GM18867 (cell line): Measurements from ENCODE around the gene SHMT2.

Experiments used
- ATAC-seq: cut with Tn5 transposase; IDR thresholded peaks from one replicate; pipeline ENCODE4 v1.9.1; 2021; ENCODE audit warnings: mild to moderate bottlenecking, moderate library complexity; ENCODE audit not compliant: unreplicated experiment

SHMT2 gene

DNA sequence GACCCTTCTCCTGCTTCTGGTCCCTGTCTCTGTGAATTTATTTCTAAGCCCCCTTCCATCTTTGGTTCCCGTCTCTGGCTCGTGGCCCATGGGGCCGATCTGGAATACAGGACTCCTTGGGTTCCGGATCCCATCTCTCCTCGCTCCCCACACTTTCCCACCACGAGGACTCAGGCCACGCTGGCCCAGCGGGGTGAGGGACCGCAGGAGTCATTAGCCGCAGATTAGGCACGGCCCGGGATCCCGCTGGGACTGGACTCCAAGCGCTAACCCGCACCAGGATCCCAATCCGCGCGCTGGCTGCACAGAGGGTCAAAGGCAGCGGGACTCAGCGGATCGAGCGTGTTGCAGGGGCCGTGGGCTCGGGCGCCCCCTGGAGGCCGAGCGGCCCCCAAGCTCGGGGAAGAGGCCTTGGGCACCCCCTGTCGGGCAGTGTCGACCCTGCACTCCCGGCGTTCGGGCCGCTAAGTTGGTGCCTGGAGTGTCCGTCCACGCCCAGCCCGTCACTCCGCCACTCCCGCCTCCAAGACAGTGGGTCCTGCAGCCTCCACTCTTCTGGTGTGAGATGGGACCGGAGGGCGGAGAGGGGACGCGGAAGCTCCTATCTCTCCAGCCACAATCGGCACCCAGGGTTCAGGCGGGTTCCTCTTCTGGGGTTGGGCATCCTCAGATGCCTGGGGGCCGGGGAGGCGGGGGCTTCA lies 9.5 kb downstream of the SHMT2 start:
- ATAC-seq = peak; percentile 47

GRCh38 chr12:57239587-57240065 lies 10.1 kb downstream of the SHMT2 start:
- ATAC-seq = no peak

DNA sequence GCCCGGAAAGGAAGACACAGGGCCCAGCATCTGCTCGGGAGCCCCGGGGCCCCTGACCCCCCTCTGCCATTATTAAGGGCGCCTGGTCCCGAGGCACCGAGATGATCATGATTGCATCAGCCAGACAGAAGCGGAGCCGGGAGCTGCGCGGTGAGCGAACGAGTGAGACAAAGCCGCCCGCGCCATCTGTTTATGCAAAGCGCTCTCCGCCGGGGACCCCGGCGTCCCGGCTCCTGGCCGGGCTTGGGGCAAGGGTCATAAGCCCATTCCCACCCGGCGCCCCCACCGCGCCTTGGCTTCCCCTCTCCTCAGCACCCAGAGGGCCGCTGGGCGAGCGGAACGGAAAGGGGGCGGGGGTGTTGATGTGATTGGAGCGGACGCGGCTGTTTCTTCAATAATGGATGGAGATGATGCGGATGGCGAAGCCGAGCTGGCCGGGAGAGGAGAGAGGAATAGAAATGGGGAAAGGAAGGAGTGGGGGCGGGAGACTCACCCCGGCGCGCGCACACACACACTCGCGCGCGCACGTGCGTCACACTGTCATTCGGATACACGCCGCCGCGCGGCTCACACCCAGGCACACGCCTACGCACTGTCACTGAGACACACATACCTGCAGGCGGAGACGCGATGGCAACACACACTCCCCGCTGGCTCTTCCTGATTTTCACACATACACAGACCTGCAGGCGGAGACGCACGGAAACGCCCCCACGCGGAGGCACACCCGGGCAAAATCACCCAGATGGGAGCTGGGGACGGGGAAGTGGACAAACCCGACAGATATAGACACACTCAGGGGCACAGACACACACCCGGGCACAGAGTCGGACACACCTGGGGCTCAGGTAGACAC lies 10.8 kb downstream of the SHMT2 start:
- peak; percentile 31 for ATAC-seq

DNA sequence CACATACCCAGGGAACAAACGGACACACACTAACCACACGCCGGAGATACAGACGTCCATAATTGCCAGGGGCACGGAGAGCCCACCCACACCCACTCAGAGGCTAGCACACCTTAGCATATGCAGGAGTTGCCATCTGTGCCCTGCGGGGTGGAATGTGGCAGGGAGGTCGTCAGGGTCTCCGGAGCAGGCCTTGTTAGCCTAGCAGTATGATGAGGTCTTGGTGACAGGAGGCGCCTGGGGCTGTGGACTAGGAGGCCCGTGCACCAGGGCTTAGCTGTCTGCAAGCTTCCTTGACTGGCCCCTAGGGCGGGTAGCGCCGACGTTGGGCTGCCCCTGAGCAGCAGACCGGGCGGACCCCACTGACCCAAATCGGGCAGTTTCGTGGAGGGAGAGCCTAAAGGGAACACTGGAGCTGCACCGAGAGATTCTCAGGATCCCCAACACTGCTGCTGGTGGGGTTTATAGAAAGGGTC lies 11.5 kb downstream of the SHMT2 start:
- no peak for ATAC-seq

DNA sequence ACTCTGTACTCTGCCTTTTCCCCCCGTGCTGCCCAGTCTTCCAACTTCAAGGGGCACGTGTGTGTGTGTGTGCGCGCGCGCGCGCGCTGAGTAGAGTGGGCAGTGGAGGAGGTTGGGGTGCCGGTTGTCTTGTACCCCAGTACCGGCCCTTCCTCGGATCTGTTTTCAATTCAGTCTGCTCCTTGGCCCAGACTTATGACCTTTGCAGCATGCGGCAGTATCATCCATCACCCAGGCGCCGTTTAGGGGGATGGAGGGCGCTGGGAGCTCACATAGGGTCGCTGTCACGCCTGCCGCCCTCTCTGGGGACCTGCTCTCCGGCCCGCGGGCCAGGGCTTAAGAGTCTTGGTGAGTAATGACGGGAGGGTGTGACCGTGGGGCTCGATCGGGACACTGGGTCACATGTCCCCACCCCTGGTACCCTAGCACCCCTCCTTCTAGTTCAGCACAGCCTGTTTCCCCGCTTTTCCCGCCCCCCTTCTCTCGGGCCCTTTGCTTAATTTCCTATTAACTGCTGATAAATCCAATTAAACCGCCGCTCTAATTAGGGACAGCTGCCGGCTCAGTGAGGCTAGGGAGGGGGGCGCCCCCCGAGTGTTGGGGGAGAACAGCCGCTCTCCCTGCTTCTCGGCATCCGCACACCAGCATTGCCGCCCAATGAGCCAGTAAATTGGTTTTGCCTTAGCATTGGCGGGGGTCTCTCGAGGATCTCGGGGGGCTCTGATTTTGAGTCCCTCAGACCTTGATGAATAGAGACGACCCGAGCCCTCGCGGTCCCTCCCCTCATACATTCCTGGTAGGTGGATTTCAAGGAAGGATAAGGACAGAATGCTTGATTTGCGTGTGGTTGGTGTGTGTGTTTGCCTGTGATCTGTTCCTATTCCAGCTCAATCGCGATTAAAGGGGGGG lies 12.1 kb downstream of the SHMT2 start:
- ATAC-seq = no peak

- ATAC-seq = no peak
Measured at GRCh38 chr12:57242329-57242690, 12.8 kb downstream of the SHMT2 start.

DNA sequence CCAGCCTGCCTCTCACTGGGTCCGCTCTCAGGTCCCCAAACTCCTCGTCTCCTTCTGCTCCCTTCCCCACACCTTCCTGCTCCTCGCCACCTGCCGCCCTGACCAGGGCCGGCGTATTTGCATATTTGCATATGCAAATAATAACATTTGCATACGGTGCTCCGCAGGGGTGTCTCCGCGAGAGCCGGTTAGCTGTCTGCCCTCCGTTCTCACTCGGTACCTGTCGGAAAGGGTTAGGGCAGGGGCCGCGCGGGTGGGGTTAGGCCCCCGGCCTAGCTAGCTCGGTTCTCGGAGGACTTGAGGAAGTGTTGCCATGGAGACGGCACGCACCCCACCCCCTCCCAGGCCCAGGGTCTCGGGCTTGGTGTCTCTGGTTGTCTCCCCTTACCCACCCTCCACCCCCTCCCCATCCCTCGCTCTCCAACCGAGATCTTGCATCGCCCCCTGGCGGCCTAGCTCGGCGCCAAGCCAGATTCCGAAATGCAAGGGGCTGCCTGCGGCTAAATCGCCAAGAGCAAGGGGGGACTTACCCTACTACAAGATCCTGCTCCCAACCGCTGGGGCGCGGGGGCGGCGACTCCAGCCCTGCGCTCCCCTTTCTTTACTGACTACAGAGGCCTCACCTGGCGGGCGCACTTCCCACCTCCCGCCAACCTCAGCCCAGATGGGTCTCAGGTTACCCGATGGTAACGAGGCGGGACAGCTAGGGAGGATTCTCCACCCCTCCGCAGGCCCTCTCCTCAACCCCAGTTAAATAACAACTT lies 13.4 kb downstream of the SHMT2 start:
- peak; percentile 40 for ATAC-seq

DNA sequence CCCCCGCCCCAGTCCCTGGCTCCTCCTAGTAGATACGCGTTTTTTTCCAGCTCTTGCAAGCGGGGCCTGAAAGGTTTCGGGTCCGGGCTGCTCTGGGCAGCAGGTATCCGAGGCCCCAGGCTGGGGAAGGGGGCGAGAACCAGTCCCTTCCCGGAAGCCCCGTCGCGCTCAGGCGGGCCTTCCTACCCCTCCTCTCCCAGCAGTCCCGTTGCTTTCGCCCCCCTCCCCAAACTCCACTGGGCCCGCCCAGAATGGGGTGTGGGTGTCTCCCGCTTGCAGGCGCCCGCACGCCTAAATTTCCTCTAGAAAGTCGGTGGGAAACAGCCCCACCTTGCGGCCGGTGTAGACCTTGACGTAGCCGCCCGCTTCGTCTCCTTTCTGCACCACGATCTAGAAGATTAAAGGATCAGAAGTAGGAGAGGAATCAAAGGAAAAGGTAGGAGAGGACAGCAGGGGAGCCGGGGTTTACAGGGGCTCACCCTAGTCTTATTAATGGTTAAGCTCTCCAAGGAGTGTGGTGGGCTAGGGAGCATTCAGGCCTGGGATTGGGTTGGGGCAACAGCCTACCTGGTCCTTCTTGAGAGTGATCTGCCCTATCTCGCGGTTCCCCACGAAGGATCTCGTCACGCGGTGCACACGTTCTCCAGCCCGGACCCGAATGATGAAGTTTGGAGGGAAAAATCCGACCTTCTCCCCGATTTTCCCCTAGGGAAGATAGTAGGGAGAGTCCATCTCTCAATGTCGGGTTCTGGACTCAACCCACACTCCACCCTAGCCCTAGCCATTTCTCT lies 14.2 kb downstream of the SHMT2 start:
- no peak for ATAC-seq

- ATAC-seq = no peak
Measured at GRCh38 chr12:57244312-57244696, 14.8 kb downstream of the SHMT2 start.

DNA sequence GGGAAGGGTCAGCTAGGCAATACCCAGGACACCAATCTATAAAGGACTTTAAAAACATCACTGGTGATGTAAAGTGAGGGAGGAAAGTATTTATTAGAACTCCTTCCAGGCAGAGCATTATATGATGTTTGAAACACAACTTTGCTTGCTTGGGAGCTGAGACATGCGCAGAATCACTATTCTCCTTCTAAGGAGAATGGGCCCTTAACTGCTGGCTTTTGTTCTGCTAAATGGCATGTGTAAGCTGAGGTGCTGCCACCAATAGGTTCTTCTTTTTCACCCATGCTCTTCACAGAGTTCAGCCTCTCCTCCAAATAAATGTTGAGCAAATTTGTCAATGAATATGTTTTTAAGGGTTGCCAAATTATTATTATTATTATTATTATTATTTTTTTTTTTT lies 17.5 kb downstream of the SHMT2 start:
- ATAC-seq = no peak

DNA sequence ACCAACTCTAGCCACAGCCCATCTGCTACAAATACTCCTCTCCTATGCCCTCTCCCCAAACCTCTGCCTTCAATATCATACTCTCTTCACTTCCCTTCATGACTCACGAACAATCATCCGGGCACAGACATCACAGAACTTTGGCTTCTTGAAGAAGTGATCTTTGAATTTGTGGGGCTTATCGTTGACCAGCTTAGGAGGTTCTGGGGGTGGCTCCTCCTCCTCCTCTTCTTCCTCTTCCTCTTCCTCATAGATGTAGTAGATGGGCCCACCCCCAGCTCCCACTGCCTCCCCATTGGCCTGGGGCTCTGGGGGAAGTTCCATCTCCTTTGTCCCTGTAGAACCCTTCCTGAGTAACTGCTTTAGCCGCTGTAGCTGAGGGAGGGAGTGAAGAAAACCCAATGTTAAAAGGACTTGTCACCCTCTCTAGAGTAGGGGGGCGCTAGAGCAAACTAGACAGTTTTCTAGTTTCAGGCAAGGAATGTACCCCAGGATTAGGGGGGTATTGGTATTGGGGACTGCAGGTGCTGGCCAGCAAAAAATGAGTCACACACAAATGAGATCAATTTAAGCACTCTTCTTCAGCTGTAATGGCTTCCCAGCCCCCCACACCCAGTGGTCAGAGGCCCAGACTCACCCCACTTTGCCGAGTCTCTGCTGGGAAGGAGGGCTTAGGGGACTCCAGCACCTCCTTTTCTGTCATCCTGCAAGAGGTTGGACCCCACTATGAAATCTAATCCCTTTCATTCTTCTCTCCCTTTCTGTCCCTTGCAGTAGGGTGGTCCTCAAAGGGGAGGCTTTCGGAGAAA lies 19.6 kb downstream of the SHMT2 start:
- no peak for ATAC-seq

- ATAC-seq = no peak
Measured at GRCh38 chr12:57250541-57250940, 21.0 kb downstream of the SHMT2 start.

GRCh38 chr12:57250956-57251355 lies 21.4 kb downstream of the SHMT2 start, which contains the start of gene STAC3:
Gene STAC3 (minus strand): TSS chr12:57251187. CDS start chr12:57249636, 1,551 bp downstream.
- no peak for ATAC-seq

DNA sequence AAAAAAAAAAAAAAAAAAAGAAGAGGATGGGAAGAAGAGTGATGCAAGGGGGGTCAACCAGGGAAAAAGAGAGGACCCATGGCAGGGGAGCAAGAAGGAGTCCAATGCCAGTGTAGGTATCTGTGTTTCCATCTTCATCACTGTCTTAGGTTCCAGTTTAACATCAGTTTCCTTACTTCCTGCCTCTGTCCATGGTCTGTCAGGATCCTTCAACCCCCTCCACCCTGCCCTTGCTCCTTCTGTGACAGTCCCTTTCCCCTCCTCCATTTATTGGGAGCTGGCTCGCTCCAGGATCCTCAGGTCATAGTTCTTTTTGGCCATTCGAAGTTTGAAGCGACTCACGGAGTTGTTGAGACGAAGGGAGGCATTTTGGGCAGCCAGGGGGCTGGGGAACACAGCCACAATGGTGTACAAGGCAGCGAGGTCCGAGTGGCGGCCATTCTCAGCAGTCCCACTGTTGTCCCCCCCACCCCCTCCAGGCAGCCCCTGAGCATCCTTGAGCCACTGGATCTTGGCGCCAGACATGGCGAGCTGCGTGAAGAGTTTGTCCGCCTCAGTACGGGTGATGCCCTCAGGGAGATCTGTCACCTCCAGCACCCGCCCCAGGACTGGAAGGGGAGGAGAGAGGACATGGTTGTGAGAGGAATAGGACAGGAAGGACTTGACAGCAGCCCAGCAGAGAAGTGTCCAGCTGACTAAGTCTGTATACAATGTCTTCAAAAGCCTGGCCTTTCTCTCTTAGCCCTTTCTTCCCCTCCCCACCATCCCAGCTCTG lies 25.2 kb downstream of the SHMT2 start:
- ATAC-seq = no peak

GRCh38 chr12:57255916-57256315 lies 26.4 kb downstream of the SHMT2 start:
- ATAC-seq = no peak

DNA sequence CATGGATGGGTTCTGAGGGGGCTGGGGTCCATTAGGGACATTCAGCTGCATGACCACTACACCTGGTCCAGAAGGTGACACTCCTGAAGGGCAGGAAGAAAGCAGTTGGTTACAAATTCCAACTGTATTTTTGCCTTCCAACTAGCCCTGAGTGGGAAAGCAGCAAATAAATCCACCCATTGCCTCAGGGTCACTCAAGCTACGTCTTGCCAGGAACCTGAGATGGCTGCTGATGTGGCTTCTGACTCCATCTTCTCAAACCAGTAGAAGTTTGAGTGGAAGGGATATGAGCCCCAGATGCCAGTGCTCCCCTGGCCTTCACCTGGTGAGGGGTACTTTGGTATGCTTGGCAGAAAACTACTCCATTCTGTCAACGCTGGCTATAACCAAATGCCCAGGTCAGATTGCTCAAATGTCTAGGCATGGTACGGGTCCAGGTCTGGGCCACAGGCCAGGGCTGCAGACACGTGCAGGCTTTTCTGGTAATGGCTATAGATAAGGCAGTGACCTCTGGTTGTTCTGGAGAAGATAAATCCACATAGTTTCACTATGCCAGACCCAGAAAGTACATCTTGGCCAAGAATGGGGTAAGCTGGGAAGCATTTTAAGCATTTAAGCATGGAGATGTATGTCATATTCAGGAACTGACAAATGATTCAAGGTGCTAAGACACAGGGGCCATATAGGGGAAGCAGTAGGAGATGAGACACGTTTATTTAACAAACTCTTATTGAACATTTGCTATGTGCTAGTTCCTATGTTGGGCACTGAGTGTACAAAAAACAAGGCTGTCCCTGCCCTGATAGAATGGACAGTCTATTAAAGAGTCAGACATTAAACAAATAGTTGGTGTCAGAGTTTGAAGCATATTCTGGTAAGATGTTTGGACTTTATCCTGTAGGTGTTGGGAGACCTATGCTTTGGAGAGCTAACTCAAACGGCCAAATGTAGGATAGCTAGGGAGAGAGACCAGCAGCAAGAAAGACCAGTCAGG lies 29.8 kb downstream of the SHMT2 start:
- ATAC-seq = no peak

DNA sequence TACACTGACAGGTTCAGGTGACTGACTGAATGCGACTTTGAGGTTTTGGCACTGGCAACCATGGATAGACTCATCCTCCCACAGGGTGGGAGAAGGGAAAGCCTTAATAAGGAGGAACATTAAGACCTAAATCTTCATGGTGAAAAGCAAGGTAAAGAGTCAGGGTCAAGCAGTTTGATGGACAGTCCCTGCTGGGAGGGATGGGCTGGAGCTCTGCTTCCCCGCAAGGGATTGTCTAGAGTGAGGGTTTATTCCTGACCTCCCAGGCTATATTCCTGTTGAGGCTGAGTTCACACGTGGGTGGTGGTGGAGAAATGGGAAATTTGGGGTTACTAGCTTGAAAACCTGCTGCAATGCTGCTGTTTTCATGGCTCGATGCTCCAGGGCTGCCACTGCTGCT lies 30.9 kb downstream of the SHMT2 start:
- no peak for ATAC-seq
